ENCODE measurements around the gene FREM2.

FREM2 gene

GRCh38 chr13:38933786-38934185 lies 246.9 kb downstream of the FREM2 start:
- ChIA-PET CTCF (interaction anchor here (1.1 kb wide), 1 partner anchor 17 kb away, joined by 3 read pairs; no protein-coding TSS in a partner anchor), POLR2A (no interaction called here)
- no peak for TF ChIP-seq CTCF (IDR thresholded peaks at IDR 0.05; ENCODE audit: control extremely low read depth, extremely low read depth, low read depth, missing control alignments)
- DNase-seq (ENCODE audit: extremely low spot score), result no peak
